ENCODE data around the gene M6PR.
A peak's percentile ranks its signal among the peaks of the same experiment; 100 is the strongest.

M6PR gene

DNA sequence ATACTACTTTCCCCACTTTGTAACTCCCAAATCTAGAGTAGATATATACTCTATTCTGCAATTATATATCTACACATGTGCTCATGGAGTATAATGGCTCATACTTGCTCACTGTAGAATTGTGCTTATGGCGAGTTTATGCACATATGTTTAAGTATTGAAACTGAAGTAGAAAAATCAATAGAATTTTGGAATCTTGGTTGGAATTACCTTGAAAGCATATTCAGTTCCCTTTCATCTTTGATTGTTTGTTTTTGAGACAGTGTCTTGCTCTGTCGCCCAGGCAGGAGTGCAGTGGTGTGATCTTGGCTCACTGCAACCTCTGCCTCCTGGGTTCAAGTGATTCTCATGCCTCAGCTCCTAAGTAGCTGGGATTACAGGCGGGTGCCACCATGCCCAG is 44.4 kb upstream of the M6PR start:
- TF ChIP-seq, protein P1, sequence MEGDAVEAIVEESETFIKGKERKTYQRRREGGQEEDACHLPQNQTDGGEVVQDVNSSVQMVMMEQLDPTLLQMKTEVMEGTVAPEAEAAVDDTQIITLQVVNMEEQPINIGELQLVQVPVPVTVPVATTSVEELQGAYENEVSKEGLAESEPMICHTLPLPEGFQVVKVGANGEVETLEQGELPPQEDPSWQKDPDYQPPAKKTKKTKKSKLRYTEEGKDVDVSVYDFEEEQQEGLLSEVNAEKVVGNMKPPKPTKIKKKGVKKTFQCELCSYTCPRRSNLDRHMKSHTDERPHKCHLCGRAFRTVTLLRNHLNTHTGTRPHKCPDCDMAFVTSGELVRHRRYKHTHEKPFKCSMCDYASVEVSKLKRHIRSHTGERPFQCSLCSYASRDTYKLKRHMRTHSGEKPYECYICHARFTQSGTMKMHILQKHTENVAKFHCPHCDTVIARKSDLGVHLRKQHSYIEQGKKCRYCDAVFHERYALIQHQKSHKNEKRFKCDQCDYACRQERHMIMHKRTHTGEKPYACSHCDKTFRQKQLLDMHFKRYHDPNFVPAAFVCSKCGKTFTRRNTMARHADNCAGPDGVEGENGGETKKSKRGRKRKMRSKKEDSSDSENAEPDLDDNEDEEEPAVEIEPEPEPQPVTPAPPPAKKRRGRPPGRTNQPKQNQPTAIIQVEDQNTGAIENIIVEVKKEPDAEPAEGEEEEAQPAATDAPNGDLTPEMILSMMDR (conservative IDR thresholded peaks at IDR 0.05; ENCODE audit: low read length) = no peak
- TF ChIP-seq EZH2phosphoT487 (IDR thresholded peaks at IDR 0.05; ENCODE audit: borderline replicate concordance) = no peak
- no peak overlapping the region for H3K4me2 ChIP-seq (ENCODE audit: low read depth, low read length, poor library complexity, severe bottlenecking)

DNA sequence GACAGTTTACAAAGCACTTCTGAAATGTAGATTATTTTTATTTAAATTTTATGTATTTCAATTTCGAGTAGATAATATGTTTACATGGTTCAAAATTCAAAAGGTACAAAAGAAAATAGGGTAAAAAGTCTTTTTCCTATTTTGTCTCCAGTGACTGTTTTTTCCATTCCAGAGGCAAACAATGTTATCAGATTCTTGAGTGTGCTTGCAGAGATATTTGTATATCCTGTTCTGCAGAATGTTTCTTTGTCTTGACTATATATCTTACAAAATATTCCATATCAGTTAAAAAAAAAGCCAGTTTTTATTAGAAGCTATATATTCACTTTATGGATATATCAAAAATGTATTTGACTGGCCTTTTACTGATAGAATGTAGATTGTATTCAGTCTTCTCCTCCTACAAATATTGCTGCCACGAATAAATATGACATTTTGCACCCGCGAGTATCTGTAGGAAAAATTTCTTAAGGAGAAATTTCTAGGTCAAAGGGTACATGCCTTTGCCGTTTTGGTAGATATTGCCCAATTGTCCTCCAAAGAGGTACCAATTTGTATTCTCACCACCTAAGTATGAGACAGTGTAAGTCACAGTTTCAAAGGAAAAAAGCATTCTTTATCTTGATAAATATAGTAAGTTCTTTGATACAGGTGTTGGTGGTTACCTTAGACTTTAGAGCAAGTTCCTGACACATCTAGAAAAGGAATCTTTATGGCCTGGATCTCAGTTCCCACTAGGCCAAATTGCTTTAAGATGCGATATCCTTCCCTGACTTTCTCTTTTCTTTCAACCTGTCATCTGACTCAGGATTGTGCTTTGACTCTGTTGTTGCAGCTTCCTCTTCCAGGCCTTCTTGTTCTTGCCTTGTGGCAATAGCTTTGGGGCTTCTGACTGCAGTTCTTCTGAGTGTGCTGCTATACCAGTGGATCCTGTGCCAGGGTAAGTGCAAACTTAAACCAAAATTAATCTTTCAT is 42.2 kb upstream of the M6PR start:
- H3K9me3 ChIP-seq (ENCODE audit: insufficient read depth, low read depth, low read length) = no peaks in the 10 kb centered on the region
- H3K4me3 ChIP-seq (ENCODE audit: low read length, poor library complexity, severe bottlenecking) = no peak overlapping the region
- H2AFZ ChIP-seq (ENCODE audit: low read length) = peak overlapping the region; percentile 93
- no peaks in the 10 kb centered on the region for H3K36me3 ChIP-seq (ENCODE audit: insufficient read depth, low read length)
- peak overlapping the region; percentile 17 for H3K4me2 ChIP-seq (ENCODE audit: low read depth, low read length, poor library complexity, severe bottlenecking)
- H3K9me2 ChIP-seq (replicated peaks; ENCODE audit: low read depth, low read length) = no peaks in the 10 kb centered on the region
- no peaks in the 10 kb centered on the region for H3F3A ChIP-seq (ENCODE audit: low read depth)
- H3K4me1 ChIP-seq (ENCODE audit: insufficient read depth, low read length, poor library complexity, severe bottlenecking) = peaks cover 34% of the 10 kb centered on the region
- no peaks in the 10 kb centered on the region for H3K79me2 ChIP-seq (ENCODE audit: insufficient read depth, low read length)
- no peaks in the 10 kb centered on the region for H4K20me1 ChIP-seq (ENCODE audit: insufficient read depth, low read length, poor library complexity, severe bottlenecking)
- H3K27me3 ChIP-seq (ENCODE audit: insufficient read depth, low read length, poor library complexity, severe bottlenecking) = no peaks in the 10 kb centered on the region
- no peak overlapping the region for H3K9ac ChIP-seq (ENCODE audit: low read depth, low read length, poor library complexity, severe bottlenecking)
- TF ChIP-seq EZH2phosphoT487 (IDR thresholded peaks at IDR 0.05; ENCODE audit: borderline replicate concordance) = no peak
- TF ChIP-seq, protein P1 (conservative IDR thresholded peaks at IDR 0.05; ENCODE audit: low read length) = no peak

More for the DNA sequence above, 44.4 kb upstream of the M6PR start:
- Histone ChIP-seq H2AFZ (ENCODE audit: low read length) (no peak overlapping the region), H3K4me1 (ENCODE audit: insufficient read depth, low read length, poor library complexity, severe bottlenecking) (peaks cover 22% of the 10 kb centered on the region), H3F3A (ENCODE audit: low read depth) (no peaks in the 10 kb centered on the region), H4K20me1 (ENCODE audit: insufficient read depth, low read length, poor library complexity, severe bottlenecking) (no peaks in the 10 kb centered on the region), H3K9me2 (replicated peaks; ENCODE audit: low read depth, low read length) (no peaks in the 10 kb centered on the region), H3K9me3 (ENCODE audit: insufficient read depth, low read depth, low read length) (no peaks in the 10 kb centered on the region), H3K4me3 (ENCODE audit: low read length, poor library complexity, severe bottlenecking) (no peak overlapping the region), H3K36me3 (ENCODE audit: insufficient read depth, low read length) (no peaks in the 10 kb centered on the region), H3K79me2 (ENCODE audit: insufficient read depth, low read length) (no peaks in the 10 kb centered on the region), H3K27me3 (ENCODE audit: insufficient read depth, low read length, poor library complexity, severe bottlenecking) (no peaks in the 10 kb centered on the region), H3K9ac (ENCODE audit: low read depth, low read length, poor library complexity, severe bottlenecking) (no peak overlapping the region)

DNA sequence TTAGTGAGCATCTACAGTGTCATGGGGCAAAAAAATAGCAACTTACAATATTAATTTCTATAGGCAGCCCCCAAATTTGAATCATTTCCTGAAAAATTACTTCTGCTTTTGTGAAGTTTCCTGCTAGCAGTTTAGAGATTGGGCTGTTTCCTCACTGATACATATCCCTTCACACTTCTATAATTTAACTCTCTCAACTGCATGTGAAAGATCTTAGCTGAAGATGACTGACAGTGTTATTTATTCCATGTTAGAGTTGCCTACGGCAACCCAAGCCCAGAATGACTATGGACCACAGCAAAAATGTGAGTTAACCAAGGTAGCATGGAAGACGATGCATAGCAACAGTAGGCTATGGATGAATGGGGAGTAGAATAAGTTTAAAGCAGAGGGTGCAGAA is 40.0 kb upstream of the M6PR start, which contains the start of gene KLRG1:
KLRG1 (plus strand) TSS at position 134 of the 400 bp plus-strand sequence; CDS start at position 224, 90 bp downstream.
- Histone ChIP-seq H3K4me3 (ENCODE audit: low read length, poor library complexity, severe bottlenecking) (no peak within 1 kb of the TSS), H3K36me3 (ENCODE audit: insufficient read depth, low read length) (no peaks in the 10 kb centered on the region), H2AFZ (ENCODE audit: low read length) (no peak within 1 kb of the TSS), H3K9me3 (ENCODE audit: insufficient read depth, low read depth, low read length) (no peaks in the 10 kb centered on the region), H4K20me1 (ENCODE audit: insufficient read depth, low read length, poor library complexity, severe bottlenecking) (no peaks in the 10 kb centered on the region), H3K9ac (ENCODE audit: low read depth, low read length, poor library complexity, severe bottlenecking) (no peak within 1 kb of the TSS), H3K79me2 (ENCODE audit: insufficient read depth, low read length) (no peaks in the 10 kb centered on the region), H3K4me1 (ENCODE audit: insufficient read depth, low read length, poor library complexity, severe bottlenecking) (peaks cover 32% of the 10 kb centered on the region), H3K4me2 (ENCODE audit: low read depth, low read length, poor library complexity, severe bottlenecking) (no peak within 1 kb of the TSS), H3K27me3 (ENCODE audit: insufficient read depth, low read length, poor library complexity, severe bottlenecking) (no peaks in the 10 kb centered on the region), H3F3A (ENCODE audit: low read depth) (no peaks in the 10 kb centered on the region), H3K9me2 (replicated peaks; ENCODE audit: low read depth, low read length) (no peaks in the 10 kb centered on the region)
- TF ChIP-seq, protein P1 (conservative IDR thresholded peaks at IDR 0.05; ENCODE audit: low read length) = no peak
- no peak for TF ChIP-seq EZH2phosphoT487 (IDR thresholded peaks at IDR 0.05; ENCODE audit: borderline replicate concordance)
